OCI-LY1 (cell line): Measurements from ENCODE around the gene PRRC1.

ENCODE experiments used
- H2AFZ ChIP-seq: fragments of 200-600 bp; sonication (generic), shearing (Covaris generic); 2 replicates; pipeline ENCODE4 v1.6.0; 2014; ENCODE audit warnings: antibody characterized with exemption, mild to moderate bottlenecking, low read length
- H3F3A ChIP-seq: fragments of 200-600 bp; sonication (generic), shearing (Covaris generic); 2 replicates; pipeline ENCODE4 v1.6.0; 2014; ENCODE audit warnings: mild to moderate bottlenecking, antibody characterized with exemption, low read length, moderate library complexity; ENCODE audit not compliant: insufficient read depth
- H3K27ac ChIP-seq: fragments of 200-600 bp; sonication (generic); 2 replicates; pipeline ENCODE4 v1.5.1; 2014; ENCODE audit warnings: low read length, mixed run types, mild to moderate bottlenecking, low read depth; ENCODE audit not compliant: poor library complexity, severe bottlenecking
- H3K27me3 ChIP-seq: fragments of 200-600 bp; sonication (generic); 2 replicates; pipeline ENCODE4 v1.6.0; 2014; ENCODE audit warnings: antibody characterized with exemption, mild to moderate bottlenecking, low read length, moderate library complexity; ENCODE audit not compliant: insufficient read depth
- H3K36me3 ChIP-seq: fragments of 200-600 bp; sonication (generic); 2 replicates; pipeline ENCODE4 v1.6.1; 2014; ENCODE audit warnings: mild to moderate bottlenecking, antibody characterized with exemption, low read length, moderate library complexity, mixed read lengths; ENCODE audit not compliant: insufficient read depth
- H3K4me1 ChIP-seq: fragments of 200-600 bp; sonication (generic); 2 replicates; pipeline ENCODE4 v1.5.1; 2014; ENCODE audit warnings: mild to moderate bottlenecking, low read length, moderate library complexity; ENCODE audit not compliant: insufficient read depth, severe bottlenecking
- H3K4me2 ChIP-seq: fragments of 200-600 bp; sonication (generic), shearing (Covaris generic); 2 replicates; pipeline ENCODE4 v1.6.1; 2014; ENCODE audit warnings: low read length
- H3K4me3 ChIP-seq: fragments of 200-600 bp; sonication (generic); 2 replicates; pipeline ENCODE4 v1.5.1; 2014; ENCODE audit warnings: low read length, low read depth, mild to moderate bottlenecking, mixed read lengths; ENCODE audit not compliant: poor library complexity, severe bottlenecking
- H3K79me2 ChIP-seq: fragments of 200-600 bp; shearing (Covaris generic); 2 replicates; pipeline ENCODE4 v1.6.1; 2016; ENCODE audit warnings: mixed run types, low read length, mixed read lengths; ENCODE audit not compliant: insufficient read depth
- H3K9ac ChIP-seq: fragments of 200-600 bp; sonication (generic), shearing (Covaris generic); 2 replicates; pipeline ENCODE4 v1.6.1; 2014; ENCODE audit warnings: mild to moderate bottlenecking, low read length, mixed read lengths
- H3K9me2 ChIP-seq: fragments of 200-600 bp; sonication (generic), shearing (Covaris generic); 2 replicates; pipeline ENCODE4 v1.6.1; 2014; ENCODE audit warnings: low read depth, mild to moderate bottlenecking, low read length, mixed read lengths
- H3K9me3 ChIP-seq: fragments of 200-600 bp; shearing (Covaris generic); 2 replicates; pipeline ENCODE4 v1.6.1; 2014; ENCODE audit warnings: low read length, mixed read lengths
- H4K20me1 ChIP-seq: fragments of 200-600 bp; sonication (generic), shearing (Covaris generic); 2 replicates; pipeline ENCODE4 v1.6.0; 2016; ENCODE audit warnings: mild to moderate bottlenecking, low read length; ENCODE audit not compliant: insufficient read depth
- CTCF ChIP-seq: fragments of 200-600 bp; sonication (generic), shearing (Covaris generic); IDR thresholded peaks from 2 replicates; pipeline ENCODE4 v1.5.1; 2017; ENCODE audit warnings: mild to moderate bottlenecking, antibody characterized with exemption, low read length, moderate library complexity, mixed read lengths
- EZH2 ChIP-seq: fragments of 200-600 bp; sonication (generic), shearing (Covaris generic); IDR thresholded peaks from 2 replicates; pipeline ENCODE4 v1.8.0; 2017; ENCODE audit warnings: borderline replicate concordance, mixed run types, mild to moderate bottlenecking, antibody characterized with exemption, low read length, moderate library complexity, mixed read lengths

PRRC1 gene

GRCh38 chr5:127602481-127602880 lies 85.0 kb downstream of the PRRC1 start:
- Histone ChIP-seq H3K9ac (no peak overlapping the region), H2AFZ (no peak overlapping the region), H3K79me2 (no peaks in the 10 kb centered on the region), H3K4me1 (peaks cover 91% of the 10 kb centered on the region), H3K27ac (no peak overlapping the region), H3K4me3 (no peak overlapping the region), H3K27me3 (no peaks in the 10 kb centered on the region), H3K9me2 (no peaks in the 10 kb centered on the region), H4K20me1 (no peaks in the 10 kb centered on the region), H3K36me3 (no peaks in the 10 kb centered on the region), H3K9me3 (no peaks in the 10 kb centered on the region), H3K4me2 (no peak overlapping the region; the same call in 1 of the 2 replicates), H3F3A (no peaks in the 10 kb centered on the region)
- no peak for TF ChIP-seq CTCF
- TF ChIP-seq EZH2 = no peak

GRCh38 chr5:127602896-127603844 lies 85.7 kb downstream of the PRRC1 start:
- H3K4me2 ChIP-seq = peak overlapping the region; percentile 0; the same call in 1 of the 2 replicates
- H3K27me3 ChIP-seq = no peaks in the 10 kb centered on the region
- TF ChIP-seq EZH2 (no peak), CTCF (no peak)
- no peaks in the 10 kb centered on the region for H3K79me2 ChIP-seq
- no peaks in the 10 kb centered on the region for H3K9me2 ChIP-seq
- H3K36me3 ChIP-seq = no peaks in the 10 kb centered on the region
- no peak overlapping the region for H2AFZ ChIP-seq
- no peaks in the 10 kb centered on the region for H3K9me3 ChIP-seq
- H3F3A ChIP-seq = no peaks in the 10 kb centered on the region
- H4K20me1 ChIP-seq = no peaks in the 10 kb centered on the region
- H3K4me1 ChIP-seq = peaks cover 91% of the 10 kb centered on the region
- peak overlapping the region; percentile 18 for H3K27ac ChIP-seq
- no peak overlapping the region for H3K4me3 ChIP-seq
- H3K9ac ChIP-seq = no peak overlapping the region; the same call in 1 of the 2 replicates
